HepG2 (cell line): Measurements from ENCODE around the gene MYOZ1. TPM values are rescaled to one million over a fixed set of nuclear protein-coding genes. Genes with fewer than 3 reads are reported as not detected.

ENCODE experiments used
- E2F1 ChIP-seq: sonication (generic); formaldehyde crosslinking; IDR thresholded peaks from 2 replicates; pipeline ENCODE4 v1.5.0; 2020; ENCODE audit warnings: missing genetic modification reagents
- HOMEZ ChIP-seq: IDR thresholded peaks from 2 replicates; pipeline ENCODE4 v1.6.1; 2016; ENCODE audit warnings: low read depth
- HOXA5 ChIP-seq: sonication (generic); formaldehyde crosslinking; IDR thresholded peaks from 2 replicates; pipeline ENCODE4 v1.4.0; 2020; ENCODE audit warnings: missing genetic modification reagents
- KLF15 ChIP-seq: sonication (generic); formaldehyde crosslinking; IDR thresholded peaks from 2 replicates; pipeline ENCODE4 v1.8.1; 2023; ENCODE audit warnings: borderline replicate concordance, mild to moderate bottlenecking, inconsistent platforms, missing genetic modification reagents, mixed read lengths
- MIXL1 ChIP-seq: IDR thresholded peaks from 2 replicates; pipeline ENCODE4 v1.6.1; 2016
- NFKBIZ ChIP-seq: IDR thresholded peaks from 2 replicates; pipeline ENCODE4 v1.6.1; 2018; ENCODE audit warnings: missing genetic modification reagents, missing compliant biosample characterization
- TIGD3 ChIP-seq: sonication (generic); formaldehyde crosslinking; IDR thresholded peaks from 2 replicates; pipeline ENCODE4 v1.5.1; 2020; ENCODE audit warnings: mild to moderate bottlenecking, missing genetic modification reagents, borderline replicate concordance
- ZBTB46 ChIP-seq: sonication (generic); formaldehyde crosslinking; IDR thresholded peaks from 2 replicates; pipeline ENCODE4 v1.4.0; 2020; ENCODE audit warnings: mild to moderate bottlenecking, missing genetic modification reagents, borderline replicate concordance
- ZBTB49 ChIP-seq: sonication (generic); formaldehyde crosslinking; IDR thresholded peaks from 2 replicates; pipeline ENCODE4 v1.4.0; 2020; ENCODE audit warnings: missing genetic modification reagents, borderline replicate concordance
- ZFX ChIP-seq: sonication (generic); formaldehyde crosslinking; IDR thresholded peaks from 2 replicates; pipeline ENCODE4 v1.4.0; 2020; ENCODE audit warnings: mild to moderate bottlenecking, low read depth, missing genetic modification reagents, moderate library complexity
- ZNF274 ChIP-seq: sonication (generic); formaldehyde crosslinking; IDR thresholded peaks from 2 replicates; pipeline ENCODE4 v1.5.1; 2020; ENCODE audit warnings: mild to moderate bottlenecking, missing genetic modification reagents
- ZNF292 ChIP-seq: sonication (generic); formaldehyde crosslinking; IDR thresholded peaks from 2 replicates; pipeline ENCODE4 v1.8.1; 2022; ENCODE audit warnings: mild to moderate bottlenecking, low read depth, missing genetic modification reagents, borderline replicate concordance
- ZNF607 ChIP-seq: sonication (generic); formaldehyde crosslinking; IDR thresholded peaks from 2 replicates; pipeline ENCODE4 v1.5.1; 2020; ENCODE audit warnings: missing genetic modification reagents, mild to moderate bottlenecking, borderline replicate concordance
- ZNF724P ChIP-seq: sonication (generic); formaldehyde crosslinking; IDR thresholded peaks from 2 replicates; pipeline ENCODE4 v1.8.0; 2022; ENCODE audit warnings: missing genetic modification reagents, borderline replicate concordance
- ZNF747 ChIP-seq: sonication (generic); formaldehyde crosslinking; IDR thresholded peaks from 2 replicates; pipeline ENCODE4 v1.8.1; 2023; ENCODE audit warnings: missing genetic modification reagents, mild to moderate bottlenecking, borderline replicate concordance
- ZNF761 ChIP-seq: sonication (generic); formaldehyde crosslinking; conservative IDR thresholded peaks from 2 replicates; pipeline ENCODE4 v1.4.0; 2020; ENCODE audit warnings: mild to moderate bottlenecking, missing genetic modification reagents
- ZNF790 ChIP-seq: sonication (generic); formaldehyde crosslinking; IDR thresholded peaks from 2 replicates; pipeline ENCODE4 v1.8.0; 2022; ENCODE audit warnings: missing genetic modification reagents, mild to moderate bottlenecking, borderline replicate concordance
- polyA plus RNA-seq, 8 experiments: library from polyadenylated mRNA; depleted of rRNA in 3 of 8; stranded (reverse) in 7 of 8; unstranded in 1 of 8; fragments of >200 nt; fragmentation: Illumina TruSeq in 4 of 8; extraction: Trizol in 4 of 8; gene quantifications; 2 replicates each; pipeline versions ENCODE4 v1.2.1 to v1.2.3, GENCODE V29; 2011 to 2016; ENCODE audit warnings: low read depth in 4 of 8, missing spikeins in 1 of 8, mixed read lengths in 1 of 8; ENCODE audit not compliant: insufficient read depth in 1 of 8
- total RNA-seq, 5 experiments: library from RNA; depleted of rRNA; stranded (reverse); fragments of >200 nt; fragmentation: Illumina TruSeq; extraction: Trizol; gene quantifications; 2 replicates each; pipeline ENCODE4 v1.2.3, GENCODE V29; 2016; ENCODE audit warnings: low read depth in 1 of 5

The MYOZ1 gene
- total and polyA plus RNA-seq, 2 of the 13 experiments (the other 11 are each of a cell fraction or from before 2014, with no cell fraction given), result not detected

- no peak for TF ChIP-seq ZBTB46 (CRISPR knock-in tag)
- TF ChIP-seq ZNF747 (CRISPR knock-in tag), result 0 out of 2 replicates have a peak, but pooled peaks have one; percentile 30
- peak; percentile 26; the same call in 1 of the 2 replicates for TF ChIP-seq NFKBIZ (CRISPR knock-in tag)
- TF ChIP-seq MIXL1 (CRISPR knock-in tag), result peak; percentile 59; the same call in 1 of the 2 replicates
- peak; percentile 76; the same call in 1 of the 2 replicates for TF ChIP-seq ZNF274
- no peak for TF ChIP-seq ZNF724P (CRISPR knock-in tag)
- TF ChIP-seq E2F1 (CRISPR knock-in tag), result no peak
- TF ChIP-seq ZNF761, result no peak
- no peak for TF ChIP-seq KLF15 (CRISPR knock-in tag)
- no peak for TF ChIP-seq HOXA5 (CRISPR knock-in tag)
- TF ChIP-seq HOMEZ (CRISPR knock-in tag), result peak; percentile 68; the same call in 1 of the 2 replicates
- TF ChIP-seq ZNF790 (CRISPR knock-in tag), result no peak
- no peak for TF ChIP-seq ZNF292 (CRISPR knock-in tag)
- TF ChIP-seq ZBTB49 (CRISPR knock-in tag), result no peak
- peak; percentile 91 for TF ChIP-seq ZFX (CRISPR knock-in tag)
- 0 out of 2 replicates have a peak, but pooled peaks have one; percentile 44 for TF ChIP-seq TIGD3 (CRISPR knock-in tag)
- TF ChIP-seq ZNF607 (CRISPR knock-in tag), result peak; percentile 80
Observed at GRCh38 chr10:73625884-73626752, 15.2 kb downstream of the MYOZ1 start (continued).
